ENCODE measurements around the gene CFAP77.

CFAP77 gene

DNA sequence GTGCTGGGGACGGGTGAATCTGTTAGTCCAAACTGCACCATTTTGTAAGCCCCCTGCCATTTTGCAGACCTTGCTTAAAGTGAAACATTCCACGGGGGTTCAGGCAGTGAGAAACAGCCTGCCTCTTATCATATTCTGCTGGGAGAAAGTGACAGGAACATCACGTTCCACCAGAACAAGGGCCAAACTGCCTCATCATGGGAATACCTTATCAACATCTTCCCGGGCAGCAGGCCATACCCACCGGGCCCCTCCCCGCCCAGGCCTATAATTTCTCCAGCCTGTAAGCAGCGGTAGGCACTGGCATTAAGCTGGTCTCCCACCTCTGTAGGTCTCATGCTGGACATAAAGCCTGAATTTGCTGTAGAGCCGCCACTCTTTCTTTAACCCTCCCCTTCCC is 1.5 kb upstream of the CFAP77 start:
- no peak for DNase-seq (ENCODE audit: low spot score)

DNA sequence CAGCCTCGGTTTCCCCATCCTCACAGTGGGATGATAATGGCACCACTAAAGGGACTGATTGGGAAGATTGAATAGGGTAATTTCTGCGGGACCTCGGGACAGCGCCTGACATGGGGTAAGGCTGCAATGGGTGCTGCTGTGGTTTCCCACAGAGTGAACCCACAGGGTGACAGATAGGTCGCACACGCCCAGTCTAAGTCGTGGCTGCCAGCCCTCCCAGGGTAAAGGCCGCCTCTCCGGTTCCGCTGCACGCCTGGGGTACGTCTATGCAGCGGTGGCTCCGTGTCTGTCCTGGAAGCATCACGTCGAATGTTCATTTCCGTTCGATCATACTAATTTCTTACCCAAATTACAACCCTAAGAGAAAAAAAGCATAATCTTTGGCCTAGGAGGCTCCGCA is 631 bp downstream of the CFAP77 start:
- peak; percentile 14 for DNase-seq (ENCODE audit: low spot score)

DNA sequence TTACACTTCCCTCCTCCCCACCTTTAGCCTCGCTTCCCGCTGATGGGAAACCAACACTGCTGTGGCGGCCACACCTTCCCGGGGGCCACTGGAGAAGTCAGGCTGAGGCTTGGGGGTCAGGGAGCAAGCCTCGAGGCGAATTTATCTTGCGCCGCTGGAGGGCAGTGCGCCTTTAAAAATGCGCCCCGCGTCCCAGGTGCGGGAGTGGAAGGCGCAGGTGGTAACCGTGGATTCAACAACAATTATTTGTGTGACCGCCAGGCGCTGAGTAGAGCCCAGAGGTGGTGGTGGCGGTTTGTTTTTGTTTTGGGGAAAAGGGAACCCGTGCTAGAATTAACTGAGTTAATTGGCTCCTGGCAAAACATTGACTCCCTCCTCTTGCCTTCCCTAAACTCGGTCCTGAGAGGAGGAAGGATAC is 1.1 kb downstream of the CFAP77 start:
- peak; percentile 67 for DNase-seq (ENCODE audit: low spot score)

- DNase-seq (ENCODE audit: low spot score) = peak; percentile 12
Measured at GRCh38 chr9:132412089-132412488, 2.1 kb downstream of the CFAP77 start.

GRCh38 chr9:132413926-132414325 is 3.9 kb downstream of the CFAP77 start:
- DNase-seq (ENCODE audit: low spot score) = no peak

DNA sequence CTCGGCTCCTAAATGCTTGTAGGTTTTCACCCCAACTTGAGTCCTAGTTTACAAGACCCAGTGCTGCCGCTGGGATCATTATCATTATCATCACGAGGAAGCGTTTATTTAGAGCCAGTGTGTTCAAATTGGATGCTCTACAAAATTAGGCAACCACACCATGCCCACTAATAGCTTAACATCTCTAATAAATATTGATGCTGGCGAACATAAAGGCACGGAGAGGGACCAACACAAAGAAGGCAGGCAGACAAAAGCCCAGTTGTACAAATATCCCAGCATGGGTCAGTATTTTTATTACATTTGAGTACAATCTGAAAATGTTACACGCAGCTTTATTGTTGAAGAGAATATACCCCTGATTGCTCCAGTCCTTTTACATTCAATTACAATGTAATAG is 4.7 kb downstream of the CFAP77 start:
- DNase-seq (ENCODE audit: low spot score) = no peak

- no peak for DNase-seq (ENCODE audit: low spot score)
Measured at GRCh38 chr9:132415181-132415580, 5.2 kb downstream of the CFAP77 start.

- DNase-seq (ENCODE audit: low spot score) = no peak
Measured at GRCh38 chr9:132418726-132419363, 8.8 kb downstream of the CFAP77 start.

DNA sequence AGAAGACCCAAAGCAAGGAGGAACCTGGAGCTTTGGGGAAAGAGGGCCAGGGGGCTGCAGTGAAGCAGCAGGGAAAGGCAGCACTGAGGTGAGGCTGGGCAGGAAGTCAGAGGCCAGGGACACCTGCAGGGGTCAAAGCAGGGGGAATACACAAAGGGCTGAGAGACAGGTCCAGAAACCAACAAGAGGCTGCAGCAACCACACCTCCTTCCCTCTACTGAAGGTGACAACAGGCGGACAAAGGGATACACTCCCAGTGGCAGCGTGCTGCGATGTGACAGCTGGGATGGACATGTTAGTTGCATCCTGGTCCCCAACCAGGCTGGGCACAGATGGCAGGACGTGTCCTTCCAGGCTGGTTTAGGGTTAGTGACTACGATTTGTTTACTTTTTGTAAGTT is 12.6 kb downstream of the CFAP77 start:
- DNase-seq (ENCODE audit: low spot score) = no peak

DNA sequence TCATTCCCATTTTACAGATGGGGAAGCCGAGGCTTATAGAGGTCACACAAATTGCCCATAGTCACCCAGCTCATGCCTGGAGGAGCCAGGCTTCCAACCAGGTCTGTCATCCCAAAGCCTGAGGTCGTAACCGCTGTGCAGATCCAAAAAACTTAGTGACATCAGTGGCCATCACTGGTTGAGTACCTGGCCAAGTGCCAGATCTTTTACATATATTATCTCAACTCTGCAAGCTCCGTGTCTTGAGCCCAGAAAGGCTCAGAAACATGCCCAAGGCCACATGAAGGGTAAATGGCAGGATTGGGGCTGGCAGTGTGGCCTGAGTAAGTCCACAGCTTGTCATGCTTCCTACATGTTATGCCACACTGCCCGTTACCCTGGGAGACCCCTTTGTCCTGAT is 13.5 kb downstream of the CFAP77 start:
- no peak for DNase-seq (ENCODE audit: low spot score)

GRCh38 chr9:132424857-132425674 is 15.1 kb downstream of the CFAP77 start:
- no peak for DNase-seq (ENCODE audit: low spot score)

- no peak for DNase-seq (ENCODE audit: low spot score)
Measured at GRCh38 chr9:132425675-132426062, 15.7 kb downstream of the CFAP77 start.

DNA sequence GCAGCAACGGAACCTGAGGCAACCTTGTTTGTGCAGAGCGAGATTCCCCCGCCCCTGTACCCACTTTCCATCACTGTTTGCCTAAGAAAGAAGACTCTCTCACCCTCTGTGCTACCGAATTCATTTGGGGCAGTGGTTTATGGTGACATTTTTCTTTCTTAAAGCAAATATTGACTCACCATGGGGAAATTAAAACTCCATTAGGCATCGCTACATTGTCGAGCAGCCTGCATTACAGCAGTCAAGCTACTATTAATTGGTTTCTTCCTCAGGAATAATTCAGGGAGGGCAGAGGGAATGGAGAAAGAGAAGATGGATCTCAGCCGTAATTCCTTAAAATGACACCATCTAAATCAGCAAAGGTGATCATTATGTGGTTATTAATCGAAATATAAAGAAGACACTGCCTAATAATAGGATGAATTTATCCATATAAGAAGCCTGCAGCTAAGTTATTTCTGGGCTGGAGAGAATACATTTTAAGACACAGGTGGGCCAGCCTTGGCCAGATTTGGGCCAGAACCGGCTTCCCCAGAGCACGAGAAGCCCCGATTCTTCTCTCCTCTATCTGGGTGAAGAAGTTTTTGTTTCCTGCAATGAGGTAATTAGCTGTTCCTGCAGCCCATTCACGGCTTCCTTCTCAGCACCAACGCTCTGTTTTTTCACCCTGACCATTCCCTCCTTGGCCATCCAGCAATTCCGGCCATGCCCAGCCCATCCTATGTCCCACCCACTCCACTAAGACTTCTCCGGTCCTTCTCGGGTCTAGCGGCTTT is 16.8 kb downstream of the CFAP77 start:
- no peak for DNase-seq (ENCODE audit: low spot score)

DNA sequence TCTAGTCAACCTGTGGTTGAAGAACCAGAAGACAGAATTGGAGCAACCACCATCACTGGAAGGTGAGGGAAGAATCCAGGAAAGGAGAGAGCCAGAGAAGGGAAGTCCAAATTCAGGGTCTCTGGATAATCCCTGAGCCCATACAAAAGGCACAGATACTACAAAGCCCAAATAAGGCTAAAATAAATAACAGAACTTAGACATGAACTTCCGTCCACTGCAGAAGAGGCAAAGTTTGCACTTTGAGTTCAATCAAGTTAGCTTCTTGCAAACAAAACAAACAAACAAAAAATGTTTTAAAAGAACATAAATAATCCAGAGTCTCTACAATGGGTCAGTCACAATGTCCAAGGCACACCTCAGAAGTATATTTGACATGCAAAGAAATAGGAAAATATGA is 21.0 kb downstream of the CFAP77 start:
- no peak for DNase-seq (ENCODE audit: low spot score)

DNA sequence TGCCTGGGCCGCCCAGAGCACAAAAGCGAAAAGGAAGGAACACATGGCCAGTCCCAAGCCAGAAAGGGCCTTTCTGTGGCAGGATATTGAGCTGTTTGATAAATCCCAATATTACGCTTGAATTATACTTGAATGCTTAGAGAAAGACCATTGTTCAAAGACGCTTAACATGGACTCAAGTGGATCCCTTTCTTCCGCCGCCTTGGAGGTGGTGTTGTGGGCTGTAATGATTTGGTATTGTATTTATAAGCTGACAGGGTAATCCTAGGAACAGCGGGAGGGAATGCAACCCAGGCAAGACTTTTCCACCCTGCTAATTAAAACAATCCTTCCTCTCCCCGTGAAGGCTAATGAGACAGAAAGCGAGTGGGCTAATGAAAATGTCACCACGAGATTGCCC is 24.9 kb downstream of the CFAP77 start:
- no peak for DNase-seq (ENCODE audit: low spot score)

GRCh38 chr9:132439153-132439552 is 29.1 kb downstream of the CFAP77 start:
- DNase-seq (ENCODE audit: low spot score) = no peak

DNA sequence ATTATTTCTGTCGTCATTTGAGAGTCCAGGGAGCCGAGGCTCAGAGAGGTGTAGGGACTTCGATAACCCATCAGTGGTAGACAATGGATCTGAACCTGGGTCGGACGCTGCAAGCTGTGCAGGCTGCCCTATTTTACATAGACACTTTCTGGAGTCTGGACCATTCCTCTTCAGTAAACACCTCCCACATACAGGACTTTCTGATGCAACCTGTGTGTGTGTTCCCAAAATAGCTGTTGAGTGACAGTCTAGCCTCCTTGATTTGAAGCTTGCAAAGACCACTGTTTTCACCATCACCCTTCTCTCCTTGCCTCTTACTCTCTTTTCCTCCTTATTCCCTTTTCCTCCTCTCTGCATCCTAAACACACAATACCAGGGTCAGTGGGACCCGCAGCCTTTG is 30.7 kb downstream of the CFAP77 start:
- no peak for DNase-seq (ENCODE audit: low spot score)

GRCh38 chr9:132441404-132441803 is 31.4 kb downstream of the CFAP77 start:
- DNase-seq (ENCODE audit: low spot score) = no peak

- DNase-seq (ENCODE audit: low spot score) = no peak
Measured at GRCh38 chr9:132443951-132444607, 34.1 kb downstream of the CFAP77 start.

- DNase-seq (ENCODE audit: low spot score) = no peak
Measured at GRCh38 chr9:132446887-132447286, 36.9 kb downstream of the CFAP77 start.

DNA sequence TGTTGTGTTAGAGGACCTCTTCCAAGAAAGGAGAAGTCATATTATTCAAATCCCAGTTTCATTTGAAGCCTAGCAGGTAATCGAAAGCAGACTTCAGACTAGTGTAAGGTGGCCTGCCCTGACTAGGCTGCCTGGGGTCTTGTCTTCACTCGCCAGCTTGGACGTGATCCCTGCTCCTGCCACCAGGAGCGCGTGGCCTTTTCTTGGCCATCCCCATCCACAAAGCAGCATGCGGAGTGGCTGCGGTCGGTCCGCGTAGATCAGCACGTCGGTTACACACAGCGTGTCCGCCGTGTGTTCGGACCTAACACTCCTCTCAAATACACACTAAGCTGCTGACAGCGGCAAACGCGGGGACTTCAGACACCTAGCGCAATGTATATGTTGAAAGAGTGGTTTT is 37.3 kb downstream of the CFAP77 start:
- DNase-seq (ENCODE audit: low spot score) = no peak

DNA sequence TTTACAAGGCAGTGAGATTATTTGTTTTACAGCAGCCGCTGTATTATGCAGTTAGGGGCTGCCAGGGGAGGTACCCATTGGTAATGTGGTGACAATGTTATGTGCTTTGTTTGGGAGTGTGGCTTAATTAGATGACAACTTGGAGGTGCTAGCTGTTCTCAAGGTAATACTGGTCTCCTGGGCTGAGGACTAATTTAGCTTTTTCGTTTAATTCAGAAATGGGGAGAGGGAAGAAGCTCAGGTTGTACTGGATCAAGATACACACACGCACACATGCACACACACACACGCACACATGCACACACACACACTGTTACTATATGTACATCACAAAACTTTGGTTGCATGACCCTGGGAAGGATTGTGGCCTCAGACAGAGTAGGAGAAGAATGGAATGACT is 37.9 kb downstream of the CFAP77 start:
- no peak for DNase-seq (ENCODE audit: low spot score)

All from CD4-positive, alpha-beta T cell treated with Interleukin-2 at 100 ng/mL for 4 hours (primary cell).